Activated naive CD8-positive, alpha-beta T cell treated with anti-CD3 and anti-CD28 coated beads, Interleukin-2, amount 10 ng/mL, durations not matched to agents 7 days and 5 days (primary cell): ENCODE data around the gene PRR12. TPM values are rescaled to one million over a fixed set of nuclear protein-coding genes. Genes with fewer than 3 reads are reported as not detected.

Experiments
- ATAC-seq: fragments of 150-1000 bp; cut with Tn5 transposase; one replicate; pipeline ENCODE4 v1.10.0; 2021; ENCODE audit warnings: low read depth, moderate library complexity
- POLR2A ChIA-PET: fragments of 350-600 bp; sonication (Branson Sonifier 250); formaldehyde crosslinking; loops from one replicate; lab custom pipeline; 2021; ENCODE audit warnings: antibody characterized with exemption; lab: Charles Lee
- DNase-seq: peaks from one replicate; pipeline ENCODE4 v3.0.0; 2021
- H3K27ac Mint-ChIP-seq: one replicate; pipeline ENCODE4 v1.8.0; 2022; ENCODE audit warnings: mild to moderate bottlenecking, mixed read lengths
- H3K27me3 Mint-ChIP-seq: one replicate; pipeline ENCODE4 v1.8.0; 2022; ENCODE audit warnings: mild to moderate bottlenecking, moderate library complexity, mixed read lengths
- H3K36me3 Mint-ChIP-seq: one replicate; pipeline ENCODE4 v1.8.0; 2021; ENCODE audit warnings: mild to moderate bottlenecking, mixed read lengths
- H3K4me1 Mint-ChIP-seq: one replicate; pipeline ENCODE4 v1.8.0; 2021; ENCODE audit warnings: mixed read lengths
- H3K4me3 Mint-ChIP-seq: one replicate; pipeline ENCODE4 v1.8.0; 2022; ENCODE audit warnings: mild to moderate bottlenecking, moderate library complexity, mixed read lengths
- H3K9me3 Mint-ChIP-seq: one replicate; pipeline ENCODE4 v1.8.0; 2021; ENCODE audit warnings: mixed read lengths
- total RNA-seq, 2 experiments: library from RNA; stranded (reverse); gene quantifications; one replicate each; pipeline ENCODE4 v1.2.3, GENCODE V29; 2021

The PRR12 gene
- total RNA-seq, 2 experiments from 2014 or later: 49.7 TPM

DNA sequence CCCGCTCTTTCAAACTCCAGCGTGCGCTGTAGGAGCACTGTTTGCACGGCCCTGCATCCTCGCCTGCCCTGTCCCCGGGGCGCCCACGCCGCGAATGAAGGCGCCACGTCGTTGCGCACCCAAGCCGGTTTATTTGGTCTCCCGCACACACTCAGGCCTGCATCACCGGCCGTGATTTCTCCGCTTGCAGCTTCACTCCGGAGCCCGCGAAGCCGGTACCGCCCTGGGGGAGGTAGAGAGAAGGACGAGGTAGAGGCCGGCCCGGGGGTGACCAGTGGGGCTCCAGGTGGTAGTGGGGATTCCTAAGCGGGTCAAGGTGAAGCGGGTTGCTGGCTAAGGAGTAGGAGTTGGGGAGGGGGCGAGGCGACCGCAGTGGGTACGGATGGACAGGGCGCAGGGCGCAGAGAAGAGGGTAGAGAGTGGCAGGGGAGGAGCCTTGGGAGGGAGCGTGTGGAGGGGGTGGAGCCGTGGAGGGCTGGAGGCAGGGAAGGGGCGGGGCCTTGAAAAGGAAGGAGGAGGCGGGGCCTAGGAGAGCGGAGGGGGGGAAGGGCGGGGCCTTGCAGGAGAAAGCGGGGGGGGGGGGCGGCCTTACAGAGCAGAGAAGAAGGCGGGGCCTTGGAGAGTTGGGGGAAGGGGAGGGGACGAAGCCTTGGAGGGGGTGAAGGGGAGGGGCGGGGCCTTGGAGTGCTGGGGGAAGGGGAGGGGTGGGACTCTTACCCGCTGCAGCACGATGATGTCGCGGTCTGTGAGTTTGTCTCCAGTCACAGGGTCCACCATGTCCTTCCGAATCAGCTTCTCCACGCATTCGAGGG is 35.2 kb upstream of the PRR12 start:
- DNase-seq (peak; percentile 82), ATAC-seq (peak; percentile 26)
- peak overlapping the region; percentile 92 for H3K27ac Mint-ChIP-seq
- peaks cover 34% of the 10 kb centered on the region for H3K36me3 Mint-ChIP-seq
- H3K27me3 Mint-ChIP-seq: no peaks in the 10 kb centered on the region
- POLR2A ChIA-PET: interaction anchor here (0.7 to 5.5 kb wide), 7 partner anchors 11 to 84 kb away, joined by 3 to 41 read pairs (median 3); partner anchors contain the start of genes RCN3 and RRAS
- no peaks in the 10 kb centered on the region for H3K9me3 Mint-ChIP-seq
- H3K4me1 Mint-ChIP-seq: peaks cover 73% of the 10 kb centered on the region
- peak overlapping the region; percentile 58 for H3K4me3 Mint-ChIP-seq

DNA sequence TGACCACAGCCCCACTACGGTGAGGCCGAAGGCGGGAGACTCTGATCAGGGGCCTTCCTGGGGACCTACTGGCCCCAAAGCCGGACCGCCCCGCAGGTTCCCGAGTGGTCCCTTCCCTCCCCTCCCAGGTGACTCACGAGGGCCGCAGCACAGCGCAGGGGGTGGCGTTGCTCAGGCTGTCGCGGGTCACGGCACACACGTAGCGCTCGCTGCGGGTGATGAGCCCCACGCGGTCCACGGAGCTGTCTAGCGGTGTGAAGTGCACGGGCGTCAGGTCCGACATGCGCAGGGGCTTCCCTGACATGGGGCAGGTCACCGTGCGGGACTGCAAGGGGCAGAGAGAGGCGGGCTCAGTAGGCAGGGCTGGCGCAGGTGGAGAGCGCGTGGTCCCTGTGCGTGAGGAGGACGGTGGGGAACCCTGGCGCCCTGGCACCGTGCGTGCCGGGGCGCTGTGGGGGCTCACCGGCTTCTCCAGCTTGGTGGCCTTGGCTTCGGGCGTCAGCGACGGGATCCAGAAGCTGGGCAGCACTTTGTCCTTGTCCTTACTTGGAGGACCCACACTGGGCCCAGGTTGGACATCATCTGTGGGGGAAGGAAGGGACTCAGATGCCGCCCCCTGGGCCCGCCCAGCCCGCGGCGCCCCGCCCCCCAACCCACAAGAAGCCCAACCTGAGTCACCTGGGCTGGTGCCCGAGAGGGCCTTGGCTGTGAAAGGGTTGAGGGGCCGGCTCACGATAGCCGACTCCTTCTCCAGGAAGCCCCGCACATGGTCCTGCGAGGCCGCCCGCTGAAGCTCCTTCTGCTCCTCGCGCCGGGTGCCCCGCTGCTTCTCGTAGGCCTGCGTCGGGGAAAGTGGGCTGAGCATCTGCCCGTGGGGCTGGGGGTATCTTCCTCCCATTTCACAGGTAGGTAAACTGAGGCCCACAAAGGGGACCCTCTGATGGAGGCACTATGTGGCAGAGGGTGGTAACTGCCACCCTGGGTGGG is 34.3 kb upstream of the PRR12 start:
- ATAC-seq (peak; percentile 3), DNase-seq (peak; percentile 61)
- Mint-ChIP-seq H3K27me3 (no peaks in the 10 kb centered on the region), H3K4me1 (peaks cover 78% of the 10 kb centered on the region), H3K4me3 (peak overlapping the region; percentile 80), H3K9me3 (no peaks in the 10 kb centered on the region), H3K36me3 (peaks cover 32% of the 10 kb centered on the region), H3K27ac (peak overlapping the region; percentile 77)
- POLR2A ChIA-PET: interaction anchor here (1.2 to 5.5 kb wide), 3 partner anchors 12 to 61 kb away, joined by 4 to 41 read pairs (median 9); partner anchors contain the start of genes RCN3 and RPS11

DNA sequence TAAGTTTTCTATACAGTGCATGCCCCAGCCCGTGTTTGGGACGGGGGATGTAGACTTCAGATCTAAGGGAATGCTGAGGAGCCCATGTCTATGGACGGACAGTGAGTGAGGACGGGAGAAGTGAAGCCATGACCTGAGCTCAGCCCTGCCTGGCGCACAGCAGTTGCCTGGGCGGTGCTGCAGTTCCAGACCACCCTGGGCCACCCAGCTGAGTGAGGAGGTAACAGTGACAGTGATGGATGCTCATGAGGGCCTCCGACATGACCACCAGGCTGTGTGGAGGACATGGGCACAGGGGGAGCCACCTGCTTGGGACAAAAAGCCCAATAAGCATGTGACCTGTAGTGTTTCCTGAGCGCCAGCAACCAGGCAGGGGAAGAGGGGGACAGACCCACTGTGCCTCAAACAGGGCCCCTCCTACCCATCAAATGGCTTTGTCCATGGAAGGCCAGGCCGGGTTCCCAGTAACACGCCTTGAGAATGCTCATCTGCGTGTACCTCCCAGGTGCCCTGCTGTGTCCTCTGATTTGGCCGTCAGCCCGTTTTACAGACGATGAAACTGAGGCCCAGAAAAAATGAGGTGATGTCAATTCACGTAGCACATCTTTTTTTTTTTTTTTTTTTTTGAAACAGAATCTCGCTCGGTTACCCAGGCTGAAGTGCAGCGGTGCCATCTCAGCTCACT is 33.2 kb upstream of the PRR12 start:
- peak overlapping the region; percentile 77 for H3K27ac Mint-ChIP-seq
- H3K9me3 Mint-ChIP-seq: no peaks in the 10 kb centered on the region
- no peak for DNase-seq
- POLR2A ChIA-PET: interaction anchor here (0.7 to 5.5 kb wide), 4 partner anchors 9 to 68 kb away, joined by 3 to 41 read pairs (median 6); partner anchors contain the start of gene RPS11
- no peaks in the 10 kb centered on the region for H3K27me3 Mint-ChIP-seq
- peak overlapping the region; percentile 80 for H3K4me3 Mint-ChIP-seq
- no peak for ATAC-seq
- H3K36me3 Mint-ChIP-seq: peaks cover 30% of the 10 kb centered on the region
- peaks cover 77% of the 10 kb centered on the region for H3K4me1 Mint-ChIP-seq

DNA sequence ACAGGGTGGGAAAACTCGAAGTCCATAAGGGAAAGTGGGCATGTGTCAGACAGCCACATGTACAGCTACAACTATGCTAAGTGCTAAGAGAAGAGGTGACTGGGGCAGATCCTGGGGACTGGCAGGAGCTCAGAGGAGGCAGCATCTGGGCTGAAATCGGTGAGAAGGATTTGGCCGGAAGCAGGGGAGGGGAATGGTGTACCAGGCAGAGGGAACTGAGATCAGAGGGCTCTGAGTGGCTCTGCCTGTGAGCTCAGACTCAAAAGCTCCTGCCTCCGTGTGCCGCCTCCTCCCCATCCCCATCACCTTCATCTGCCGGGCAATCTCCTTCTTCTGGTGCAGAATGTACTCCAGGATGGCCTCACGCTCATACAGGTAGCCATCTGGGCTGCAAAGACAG is 32.4 kb upstream of the PRR12 start:
- ATAC-seq (peak; percentile 23), DNase-seq (no peak)
- Mint-ChIP-seq H3K27me3 (no peaks in the 10 kb centered on the region), H3K9me3 (no peaks in the 10 kb centered on the region), H3K4me3 (peak overlapping the region; percentile 91), H3K4me1 (peaks cover 78% of the 10 kb centered on the region), H3K27ac (peak overlapping the region; percentile 92), H3K36me3 (peaks cover 30% of the 10 kb centered on the region)
- POLR2A ChIA-PET: interaction anchor here (0.6 to 5.5 kb wide), 7 partner anchors 10 to 114 kb away, joined by 3 to 41 read pairs (median 4); partner anchors contain the start of genes NOSIP, PRRG2 and RPS11

DNA sequence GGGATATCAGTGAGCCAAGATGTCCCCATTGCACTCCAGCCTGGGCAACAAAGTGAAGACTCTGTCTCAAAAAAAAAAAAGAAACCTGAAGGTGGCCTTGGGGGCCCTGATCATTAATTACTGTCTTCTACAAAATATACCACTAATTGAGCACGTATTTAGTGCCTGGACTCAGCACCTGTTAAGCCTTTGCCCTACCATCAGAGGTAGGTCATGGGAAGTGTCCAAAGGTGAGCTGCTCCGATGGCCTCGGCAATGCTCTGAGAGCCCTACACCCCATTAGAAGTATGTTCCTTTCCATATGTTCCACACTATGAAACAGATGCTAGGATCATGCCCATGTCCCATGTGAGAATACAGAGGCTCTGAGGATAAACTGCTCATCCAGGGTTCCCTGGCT is 31.5 kb upstream of the PRR12 start:
- no peaks in the 10 kb centered on the region for H3K27me3 Mint-ChIP-seq
- ATAC-seq: no peak
- H3K9me3 Mint-ChIP-seq: no peaks in the 10 kb centered on the region
- H3K27ac Mint-ChIP-seq: peak overlapping the region; percentile 92
- DNase-seq: no peak
- H3K36me3 Mint-ChIP-seq: peaks cover 34% of the 10 kb centered on the region
- H3K4me3 Mint-ChIP-seq: peak overlapping the region; percentile 91
- POLR2A ChIA-PET: interaction anchor here (0.6 to 5.5 kb wide), 4 partner anchors 10 to 24 kb away, joined by 4 to 41 read pairs (median 5); partner anchors contain the start of genes NOSIP and PRRG2
- H3K4me1 Mint-ChIP-seq: peaks cover 77% of the 10 kb centered on the region

DNA sequence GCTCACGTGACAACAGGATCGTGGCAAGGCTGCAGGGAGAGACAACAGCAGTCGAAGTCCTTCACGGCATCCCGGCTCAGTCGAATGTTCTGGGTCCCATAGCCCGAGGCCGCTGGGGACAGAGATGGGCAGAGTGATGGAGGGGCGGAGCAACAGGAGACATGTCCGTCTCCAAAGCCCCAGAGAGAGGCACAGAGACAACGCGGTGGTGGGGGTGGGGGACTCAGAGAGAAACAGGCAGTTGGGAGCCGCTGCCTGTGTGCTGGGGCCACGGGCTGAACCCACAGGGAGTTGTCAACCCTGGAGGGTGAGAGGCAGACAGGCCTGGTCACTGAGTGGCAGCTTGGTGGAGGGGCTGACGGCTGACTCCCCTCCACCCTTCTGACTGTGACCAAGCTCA is 31.1 kb upstream of the PRR12 start:
- H3K36me3 Mint-ChIP-seq: peaks cover 34% of the 10 kb centered on the region
- DNase-seq: no peak
- peaks cover 77% of the 10 kb centered on the region for H3K4me1 Mint-ChIP-seq
- H3K4me3 Mint-ChIP-seq: peak overlapping the region; percentile 91
- H3K27me3 Mint-ChIP-seq: no peaks in the 10 kb centered on the region
- peak overlapping the region; percentile 92 for H3K27ac Mint-ChIP-seq
- no peaks in the 10 kb centered on the region for H3K9me3 Mint-ChIP-seq
- POLR2A ChIA-PET: interaction anchor here (0.6 to 5.5 kb wide), 7 partner anchors 8 to 116 kb away, joined by 3 to 41 read pairs (median 3); partner anchors contain the start of gene RPS11
- peak; percentile 12 for ATAC-seq

DNA sequence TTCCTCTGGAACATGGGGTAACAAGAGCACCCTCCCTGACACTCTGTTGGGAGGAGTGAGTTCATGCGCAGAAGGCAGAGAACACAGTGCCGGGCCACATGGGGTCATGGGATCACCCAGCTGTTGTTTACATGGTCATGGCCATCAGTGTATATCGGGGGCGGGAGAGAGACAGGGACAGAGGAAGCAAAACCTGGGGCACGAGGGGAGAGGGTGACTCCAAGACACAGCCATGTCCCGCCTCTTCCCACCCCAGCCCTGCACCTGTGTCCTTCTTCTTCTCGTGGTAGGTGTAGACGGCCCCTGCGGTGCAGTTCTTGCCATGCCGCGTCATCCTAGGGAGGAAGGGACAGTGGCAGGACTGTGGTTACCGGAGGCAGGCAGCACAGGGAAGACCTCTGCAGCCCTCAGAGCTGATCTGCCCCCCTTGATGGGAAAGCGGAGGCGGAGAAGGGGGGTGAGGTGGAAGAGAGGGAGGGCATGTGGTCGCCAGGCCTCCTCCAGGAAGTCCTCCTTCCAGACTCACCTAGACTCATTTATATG is 30.6 kb upstream of the PRR12 start:
- peak; percentile 15 for ATAC-seq
- H3K27me3 Mint-ChIP-seq: no peaks in the 10 kb centered on the region
- peak overlapping the region; percentile 91 for H3K4me3 Mint-ChIP-seq
- peaks cover 35% of the 10 kb centered on the region for H3K36me3 Mint-ChIP-seq
- no peaks in the 10 kb centered on the region for H3K9me3 Mint-ChIP-seq
- peak overlapping the region; percentile 92 for H3K27ac Mint-ChIP-seq
- POLR2A ChIA-PET: interaction anchor here (0.6 to 5.5 kb wide), 9 partner anchors 8 to 116 kb away, joined by 3 to 41 read pairs (median 3); partner anchors contain the start of gene RPS11
- H3K4me1 Mint-ChIP-seq: peaks cover 76% of the 10 kb centered on the region
- peak; percentile 55 for DNase-seq

DNA sequence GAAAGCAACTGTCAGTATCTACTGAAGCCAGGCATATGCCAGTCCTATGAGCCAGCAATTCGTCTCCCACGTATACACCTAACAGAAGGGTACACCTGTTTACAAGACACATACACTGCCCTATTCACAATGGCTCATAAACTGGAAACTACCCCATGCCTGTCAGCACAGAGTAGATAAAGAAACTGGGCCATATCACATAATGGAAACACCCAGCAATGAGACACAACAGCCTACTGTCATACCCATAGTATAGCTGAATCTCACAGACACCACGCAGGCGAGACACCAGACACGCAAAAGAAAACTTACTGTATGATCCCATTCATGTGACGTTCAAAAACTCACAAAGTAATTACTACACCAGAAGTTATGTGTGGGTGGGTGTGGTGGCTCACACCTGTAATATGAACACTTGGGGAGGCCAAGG is 26.4 kb upstream of the PRR12 start:
- POLR2A ChIA-PET: interaction anchor here (0.6 to 1.5 kb wide), 3 partner anchors 12 to 90 kb away, joined by 3 to 4 read pairs (median 4); partner anchors contain the start of gene NOSIP
- Mint-ChIP-seq H3K27me3 (no peaks in the 10 kb centered on the region), H3K9me3 (no peaks in the 10 kb centered on the region), H3K4me1 (peaks cover 68% of the 10 kb centered on the region), H3K27ac (peak overlapping the region; percentile 59), H3K4me3 (no peak overlapping the region), H3K36me3 (peaks cover 15% of the 10 kb centered on the region)
- DNase-seq (no peak), ATAC-seq (no peak)

DNA sequence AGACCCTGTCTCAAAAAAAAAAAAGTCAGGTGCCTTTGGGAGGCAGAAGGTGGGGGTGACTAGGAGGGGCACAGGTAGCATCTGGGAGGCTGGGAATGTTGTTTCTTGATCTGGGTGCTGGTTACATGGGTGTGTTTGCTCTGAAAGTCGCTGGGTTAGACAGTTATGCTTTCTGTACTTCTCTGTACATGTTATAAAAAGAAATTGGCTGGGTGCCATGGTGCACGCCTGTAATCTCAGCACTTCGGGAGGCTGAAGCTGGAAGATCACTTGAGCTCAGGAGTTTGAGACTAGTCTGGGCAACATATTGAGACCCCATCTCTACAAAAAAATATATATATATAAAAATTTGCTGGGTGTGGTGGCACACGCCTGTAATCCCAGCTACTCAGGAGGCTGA is 25.7 kb upstream of the PRR12 start:
- Mint-ChIP-seq H3K4me3 (peak overlapping the region; percentile 13), H3K4me1 (peaks cover 67% of the 10 kb centered on the region), H3K27me3 (no peaks in the 10 kb centered on the region), H3K36me3 (peaks cover 15% of the 10 kb centered on the region), H3K9me3 (no peaks in the 10 kb centered on the region), H3K27ac (peak overlapping the region; percentile 59)
- no peak for ATAC-seq
- POLR2A ChIA-PET: interaction anchor here (0.7 to 1.5 kb wide), 2 partner anchors 15 to 310 kb away, joined by 3 to 4 read pairs; partner anchors contain the start of gene NOSIP
- no peak for DNase-seq

DNA sequence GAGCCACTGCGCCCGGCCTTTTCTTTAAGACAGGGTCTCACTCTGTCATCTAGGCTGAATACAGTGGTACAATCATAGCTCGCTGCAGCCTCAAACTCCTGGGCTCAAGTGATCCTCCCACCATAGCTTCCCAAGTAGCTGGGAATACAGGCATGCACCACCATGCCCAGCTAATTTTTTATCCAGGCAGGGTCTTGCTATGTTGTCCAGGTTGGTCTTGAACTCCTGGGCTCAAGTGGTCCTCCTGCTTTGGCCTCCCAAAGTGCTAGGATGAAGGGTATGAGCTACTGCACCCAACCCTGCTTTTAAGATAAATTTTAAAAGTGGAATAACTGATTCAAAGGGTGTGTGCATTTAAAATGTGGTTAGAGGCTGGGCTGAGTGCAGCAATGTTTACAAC is 24.7 kb upstream of the PRR12 start:
- DNase-seq (no peak), ATAC-seq (no peak)
- no peak overlapping the region for H3K4me3 Mint-ChIP-seq
- peaks cover 66% of the 10 kb centered on the region for H3K4me1 Mint-ChIP-seq
- H3K36me3 Mint-ChIP-seq: peaks cover 16% of the 10 kb centered on the region
- H3K9me3 Mint-ChIP-seq: no peaks in the 10 kb centered on the region
- POLR2A ChIA-PET: interaction anchor here (0.7 to 5.4 kb wide), 7 partner anchors 7 to 113 kb away, joined by 3 to 41 read pairs (median 6); no protein-coding TSS in a partner anchor
- no peaks in the 10 kb centered on the region for H3K27me3 Mint-ChIP-seq
- H3K27ac Mint-ChIP-seq: peak overlapping the region; percentile 71

DNA sequence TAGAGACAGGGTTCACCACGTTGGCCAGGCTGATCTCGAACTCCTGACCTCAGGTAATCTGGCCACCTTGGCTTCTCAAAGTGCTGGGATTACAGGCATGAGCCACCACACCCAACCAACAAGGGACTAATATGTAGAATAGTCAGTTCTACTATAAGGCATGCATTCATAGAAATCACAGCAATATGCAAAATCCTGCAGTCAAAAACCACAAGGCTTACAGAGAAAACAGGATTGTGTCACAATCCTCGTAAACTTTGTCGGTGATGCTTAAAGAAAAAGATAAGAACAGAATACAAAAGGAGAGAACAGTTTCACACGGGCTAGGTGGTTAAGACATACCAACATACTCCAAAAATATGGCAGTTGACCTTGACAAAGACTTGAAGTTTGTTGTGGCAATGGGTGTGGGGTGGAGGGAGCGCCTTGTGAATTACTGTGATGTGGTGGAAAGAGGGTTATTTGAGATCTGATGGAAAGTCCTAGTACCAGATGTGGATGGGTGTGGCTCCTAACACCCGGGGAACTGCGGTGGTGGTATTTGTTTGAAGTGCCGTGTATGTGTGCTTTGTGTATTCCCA is 23.0 kb upstream of the PRR12 start:
- peaks cover 56% of the 10 kb centered on the region for H3K4me1 Mint-ChIP-seq
- peak; percentile 60 for DNase-seq
- H3K27me3 Mint-ChIP-seq: no peaks in the 10 kb centered on the region
- H3K27ac Mint-ChIP-seq: peak overlapping the region; percentile 75
- peaks cover 16% of the 10 kb centered on the region for H3K36me3 Mint-ChIP-seq
- no peaks in the 10 kb centered on the region for H3K9me3 Mint-ChIP-seq
- ATAC-seq: peak; percentile 63
- POLR2A ChIA-PET: interaction anchor here (0.7 to 5.4 kb wide), 7 partner anchors 9 to 72 kb away, joined by 3 to 41 read pairs (median 4); no protein-coding TSS in a partner anchor
- H3K4me3 Mint-ChIP-seq: peak overlapping the region; percentile 75
